ENCODE measurements around the gene ZNF808.
"Not testable (repeated sequence)": the region's sequence is repeated elsewhere in the genome, so short reads cannot be mapped to it uniquely, and the experiment has no call there.

Gene ZNF808

DNA sequence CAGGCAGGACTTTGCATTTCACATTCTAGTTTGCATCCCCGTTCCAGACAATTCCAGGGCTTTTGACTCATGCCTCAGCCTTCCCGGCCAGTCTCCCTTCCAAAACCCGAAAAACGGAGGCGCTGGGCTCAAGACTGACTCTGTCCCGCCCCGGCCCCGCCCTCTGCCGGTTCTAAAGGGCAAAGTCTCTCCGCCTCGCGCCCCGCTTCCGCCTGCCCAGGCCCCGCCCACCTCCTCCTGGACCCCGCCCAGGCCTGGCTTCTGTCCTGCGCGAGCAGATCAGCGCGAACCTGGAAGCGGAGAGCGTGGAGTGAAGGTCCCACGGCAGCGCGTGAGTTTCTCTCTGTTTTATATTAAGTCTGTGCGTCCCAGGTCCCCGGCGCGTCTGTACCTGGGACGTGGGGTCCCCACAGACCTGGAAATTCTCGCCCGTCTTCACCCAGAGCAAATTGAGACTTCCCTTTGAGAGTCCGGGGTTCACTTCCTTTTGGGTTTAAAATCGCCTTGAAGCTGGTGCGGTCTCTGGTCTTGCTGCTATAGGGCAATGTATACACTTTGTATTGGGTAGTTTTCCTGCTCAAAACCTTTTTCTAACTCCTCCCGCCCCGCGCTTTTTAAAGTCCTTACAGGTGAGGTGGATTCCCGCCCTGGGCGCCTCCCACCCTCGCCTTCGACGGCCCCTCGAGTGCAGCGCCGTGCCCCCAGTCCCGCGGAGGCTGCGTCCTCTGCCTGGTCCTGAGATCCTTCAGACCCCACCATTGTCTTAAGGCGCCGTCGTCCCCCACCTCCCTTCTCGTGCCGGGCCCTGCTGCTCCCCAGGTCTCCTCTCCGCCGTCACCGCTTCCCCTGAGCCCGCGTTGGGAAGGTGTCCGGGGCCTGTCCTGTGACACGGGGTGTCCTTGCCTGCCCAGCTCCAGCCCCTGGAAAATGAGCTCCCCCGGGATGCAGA, 73.8 kb downstream of the ZNF808 start:
- DNase-seq: peak; percentile 94

DNA sequence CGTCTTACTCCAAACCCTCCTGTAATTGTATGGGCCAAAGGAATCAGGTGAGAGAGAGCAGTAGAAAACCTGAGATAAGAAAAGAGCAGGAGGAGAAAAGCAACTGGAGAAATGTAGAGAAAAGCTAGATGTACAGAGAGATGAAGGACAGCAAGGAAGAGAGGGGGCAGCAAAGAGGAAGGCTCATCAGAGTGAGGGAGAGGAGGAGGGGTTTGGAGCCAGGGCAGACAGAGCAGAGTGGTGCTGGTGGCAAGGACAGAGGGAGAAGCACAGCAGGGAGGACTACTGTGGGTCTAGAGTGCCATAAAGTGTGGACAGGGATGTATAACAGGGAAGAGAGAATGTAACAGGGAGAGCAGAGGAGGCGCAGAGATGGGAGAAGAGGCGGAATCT, 74.5 kb downstream of the ZNF808 start:
- DNase-seq: not testable (repeated sequence)

GRCh38 chr19:52602941-52603340, 75.5 kb downstream of the ZNF808 start:
- DNase-seq: no peak

GRCh38 chr19:52603558-52604207, 76.2 kb downstream of the ZNF808 start:
- DNase-seq: no peak
